GM23338 (cell line): ENCODE measurements around the gene FASTKD3. TPM values are rescaled to one million over a fixed set of nuclear protein-coding genes. Genes with fewer than 3 reads are reported as not detected.

Experiments used
- ATAC-seq: fragments of 200-7000 bp; cut with Tn5 transposase; 3 replicates; pipeline ENCODE4 v1.9.1; 2020
- DNase-seq: peaks from one replicate; pipeline ENCODE4 v3.0.0-alpha.2; 2015; ENCODE audit warnings: low spot score
- H2AFZ ChIP-seq: fragments of 200-600 bp; sonication (generic); 2 replicates; pipeline ENCODE4 v1.8.0; 2016; ENCODE audit warnings: antibody characterized with exemption, mild to moderate bottlenecking, moderate library complexity
- H3F3A ChIP-seq: fragments of 200-600 bp; sonication (generic); replicated peaks from 2 replicates; pipeline ENCODE4 v1.8.0; 2017; ENCODE audit warnings: antibody characterized with exemption, mixed run types, low read depth
- H3K27ac ChIP-seq: fragments of 200-600 bp; sonication (generic); 2 replicates; pipeline ENCODE4 v1.6.1; 2016; ENCODE audit warnings: low read depth
- H3K27me3 ChIP-seq: fragments of 200-600 bp; sonication (generic); 2 replicates; pipeline ENCODE4 v1.8.0; 2016; ENCODE audit warnings: mild to moderate bottlenecking, mixed run types, moderate library complexity; ENCODE audit not compliant: insufficient read depth
- H3K36me3 ChIP-seq: fragments of 200-600 bp; sonication (generic); 2 replicates; pipeline ENCODE4 v1.8.0; 2016; ENCODE audit warnings: mild to moderate bottlenecking; ENCODE audit not compliant: insufficient read depth
- H3K4me1 ChIP-seq: fragments of 200-600 bp; sonication (generic); 2 replicates; pipeline ENCODE4 v1.8.0; 2016; ENCODE audit warnings: mild to moderate bottlenecking, moderate library complexity; ENCODE audit not compliant: insufficient read depth
- H3K4me2 ChIP-seq: fragments of 200-600 bp; sonication (generic); 2 replicates; pipeline ENCODE4 v1.7.1; 2017; ENCODE audit warnings: mixed run types
- H3K4me3 ChIP-seq: fragments of 200-600 bp; sonication (generic); 2 replicates; pipeline ENCODE4 v1.6.1; 2016; ENCODE audit warnings: mixed run types
- H3K79me2 ChIP-seq: fragments of 200-600 bp; sonication (generic); replicated peaks from 2 replicates; pipeline ENCODE4 v1.8.0; 2017; ENCODE audit warnings: mild to moderate bottlenecking; ENCODE audit not compliant: insufficient read depth
- H3K9me2 ChIP-seq: fragments of 200-600 bp; sonication (generic); 2 replicates; pipeline ENCODE4 v1.8.0; 2017; ENCODE audit not compliant: insufficient read depth
- H4K20me1 ChIP-seq: fragments of 200-600 bp; sonication (generic); replicated peaks from 2 replicates; pipeline ENCODE4 v1.8.0; 2017; ENCODE audit warnings: mild to moderate bottlenecking; ENCODE audit not compliant: insufficient read depth
- H3K27ac Mint-ChIP-seq: 2 replicates; pipeline ENCODE4 v1.8.0; 2020; ENCODE audit warnings: inconsistent platforms, mild to moderate bottlenecking, moderate library complexity, mixed read lengths
- H3K27me3 Mint-ChIP-seq: 3 replicates; pipeline ENCODE4 v1.8.0; 2022; ENCODE audit warnings: low read depth, mild to moderate bottlenecking, moderate library complexity, mixed read lengths, inconsistent platforms; ENCODE audit not compliant: insufficient read depth, poor library complexity
- H3K36me3 Mint-ChIP-seq: 3 replicates; pipeline ENCODE4 v1.8.0; 2021; ENCODE audit warnings: low read depth, mild to moderate bottlenecking, inconsistent platforms, moderate library complexity, mixed read lengths
- H3K4me1 Mint-ChIP-seq: 3 replicates; pipeline ENCODE4 v1.8.0; 2020; ENCODE audit warnings: mild to moderate bottlenecking, inconsistent platforms, mixed read lengths
- H3K4me3 Mint-ChIP-seq: 3 replicates; pipeline ENCODE4 v1.8.0; 2021; ENCODE audit warnings: moderate library complexity, mild to moderate bottlenecking, inconsistent platforms, mixed read lengths
- H3K9me3 Mint-ChIP-seq: 3 replicates; pipeline ENCODE4 v1.8.0; 2020; ENCODE audit warnings: moderate library complexity, mild to moderate bottlenecking, inconsistent platforms, mixed read lengths
- CREB1 ChIP-seq: fragments of 250-450 bp; sonication (Bioruptor Pico); IDR thresholded peaks from 2 replicates; pipeline ENCODE4 v1.5.0; 2020; ENCODE audit warnings: low read depth, mild to moderate bottlenecking, moderate library complexity
- ETS1 ChIP-seq: IDR thresholded peaks from 2 replicates; pipeline ENCODE4 v1.6.1; 2016; ENCODE audit warnings: antibody characterized with exemption
- EZH2 ChIP-seq: fragments of 200-600 bp; sonication (generic); IDR thresholded peaks from one replicate; pipeline ENCODE4 v1.8.0; 2017; ENCODE audit warnings: antibody characterized with exemption, mild to moderate bottlenecking, low read depth; ENCODE audit not compliant: unreplicated experiment
- EZH2phosphoT487 ChIP-seq: fragments of 200-600 bp; sonication (generic); IDR thresholded peaks from one replicate; pipeline ENCODE4 v1.8.1; 2018; ENCODE audit warnings: antibody characterized with exemption; ENCODE audit not compliant: unreplicated experiment
- JUNB ChIP-seq: IDR thresholded peaks from one replicate; pipeline ENCODE4 v1.6.1; 2016; ENCODE audit warnings: antibody characterized with exemption; ENCODE audit not compliant: unreplicated experiment
- NANOG ChIP-seq: IDR thresholded peaks from 2 replicates; pipeline ENCODE4 v1.6.1; 2016; ENCODE audit warnings: antibody characterized with exemption, borderline replicate concordance
- POLR2AphosphoS5 ChIP-seq: IDR thresholded peaks from 2 replicates; pipeline ENCODE4 v1.6.1; 2016; ENCODE audit warnings: antibody characterized with exemption, low read depth
- STAT1 ChIP-seq: IDR thresholded peaks from one replicate; pipeline ENCODE4 v1.6.1; 2016; ENCODE audit warnings: antibody characterized with exemption; ENCODE audit not compliant: unreplicated experiment
- ZNF114 ChIP-seq: fragments of 250-450 bp; sonication (Bioruptor Pico); IDR thresholded peaks from 2 replicates; pipeline ENCODE4 v1.5.0; 2020; ENCODE audit warnings: mild to moderate bottlenecking, moderate library complexity
- ZNF331 ChIP-seq: fragments of 250-450 bp; sonication (Bioruptor Pico); IDR thresholded peaks from 2 replicates; pipeline ENCODE4 v1.5.0; 2020; ENCODE audit warnings: low read depth, mild to moderate bottlenecking, moderate library complexity
- polyA plus RNA-seq: library from polyadenylated mRNA; unstranded; fragments of >200 nt; fragmentation: Nextera tagmentation; extraction: Ambion mirVana; gene quantifications from 2 replicates; pipeline ENCODE4 v1.2.1, GENCODE V29; 2016
- total RNA-seq: library from RNA; depleted of rRNA; stranded (reverse); fragments of >200 nt; shearing (Covaris generic); gene quantifications from 2 replicates; pipeline ENCODE4 v1.2.3, GENCODE V29; 2014
- TF ChIP-seq, protein P1 (sequence below): IDR thresholded peaks from one replicate; pipeline ENCODE4 v1.6.1; 2018; ENCODE audit warnings: antibody characterized with exemption; ENCODE audit not compliant: unreplicated experiment
- TF ChIP-seq, protein P2 (sequence below): fragments of 250-450 bp; sonication (Bioruptor Pico); IDR thresholded peaks from 2 replicates; pipeline ENCODE4 v1.5.0; 2020; ENCODE audit warnings: mild to moderate bottlenecking, moderate library complexity
- TF ChIP-seq, protein P3 (sequence below), 2 experiments: fragments of 200-600 bp in 1 of 2; sonication (generic) in 1 of 2; conservative IDR thresholded peaks; 2 replicates each; pipeline versions ENCODE4 v1.5.1 to v1.6.1; 2016 to 2017; ENCODE audit warnings: antibody characterized with exemption in 2 of 2, low read depth in 2 of 2, mild to moderate bottlenecking in 2 of 2, moderate library complexity in 1 of 2

The FASTKD3 gene
- total and polyA plus RNA-seq, 2 experiments from 2014 or later: 10.8 to 13.5 TPM

GRCh38 chr5:7814816-7815215, 54.0 kb downstream of the FASTKD3 start:
- Histone ChIP-seq H3K36me3 (peaks cover 13% of the 10 kb centered on the region; the same call in 1 of the 2 replicates), H3K79me2 (no peaks in the 10 kb centered on the region), H3K4me1 (peaks cover 16% of the 10 kb centered on the region), H3K9me2 (no peaks in the 10 kb centered on the region), H3K27ac (peak overlapping the region; percentile 81), H3F3A (no peaks in the 10 kb centered on the region), H4K20me1 (0 out of 2 replicates have a peak, but pooled peaks cover 5% of the 10 kb centered on the region), H3K4me3 (no peak overlapping the region), H3K4me2 (0 out of 2 replicates have a peak overlapping the region, but pooled peaks have one; percentile 29), H2AFZ (no peak overlapping the region), H3K27me3 (no peaks in the 10 kb centered on the region)
- no peaks in the 10 kb centered on the region; the same call in 2 of the 3 replicates for H3K9me3 Mint-ChIP-seq
- TF ChIP-seq, protein P1, sequence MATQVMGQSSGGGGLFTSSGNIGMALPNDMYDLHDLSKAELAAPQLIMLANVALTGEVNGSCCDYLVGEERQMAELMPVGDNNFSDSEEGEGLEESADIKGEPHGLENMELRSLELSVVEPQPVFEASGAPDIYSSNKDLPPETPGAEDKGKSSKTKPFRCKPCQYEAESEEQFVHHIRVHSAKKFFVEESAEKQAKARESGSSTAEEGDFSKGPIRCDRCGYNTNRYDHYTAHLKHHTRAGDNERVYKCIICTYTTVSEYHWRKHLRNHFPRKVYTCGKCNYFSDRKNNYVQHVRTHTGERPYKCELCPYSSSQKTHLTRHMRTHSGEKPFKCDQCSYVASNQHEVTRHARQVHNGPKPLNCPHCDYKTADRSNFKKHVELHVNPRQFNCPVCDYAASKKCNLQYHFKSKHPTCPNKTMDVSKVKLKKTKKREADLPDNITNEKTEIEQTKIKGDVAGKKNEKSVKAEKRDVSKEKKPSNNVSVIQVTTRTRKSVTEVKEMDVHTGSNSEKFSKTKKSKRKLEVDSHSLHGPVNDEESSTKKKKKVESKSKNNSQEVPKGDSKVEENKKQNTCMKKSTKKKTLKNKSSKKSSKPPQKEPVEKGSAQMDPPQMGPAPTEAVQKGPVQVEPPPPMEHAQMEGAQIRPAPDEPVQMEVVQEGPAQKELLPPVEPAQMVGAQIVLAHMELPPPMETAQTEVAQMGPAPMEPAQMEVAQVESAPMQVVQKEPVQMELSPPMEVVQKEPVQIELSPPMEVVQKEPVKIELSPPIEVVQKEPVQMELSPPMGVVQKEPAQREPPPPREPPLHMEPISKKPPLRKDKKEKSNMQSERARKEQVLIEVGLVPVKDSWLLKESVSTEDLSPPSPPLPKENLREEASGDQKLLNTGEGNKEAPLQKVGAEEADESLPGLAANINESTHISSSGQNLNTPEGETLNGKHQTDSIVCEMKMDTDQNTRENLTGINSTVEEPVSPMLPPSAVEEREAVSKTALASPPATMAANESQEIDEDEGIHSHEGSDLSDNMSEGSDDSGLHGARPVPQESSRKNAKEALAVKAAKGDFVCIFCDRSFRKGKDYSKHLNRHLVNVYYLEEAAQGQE: no peak
- TF ChIP-seq ETS1 (no peak), EZH2phosphoT487 (no peak), NANOG (no peak), POLR2AphosphoS5 (no peak), STAT1 (no peak), ZNF331 (CRISPR knock-in tag) (no peak), CREB1 (CRISPR knock-in tag) (no peak), EZH2 (no peak), JUNB (no peak), ZNF114 (CRISPR knock-in tag) (no peak)
- TF ChIP-seq, protein P2, sequence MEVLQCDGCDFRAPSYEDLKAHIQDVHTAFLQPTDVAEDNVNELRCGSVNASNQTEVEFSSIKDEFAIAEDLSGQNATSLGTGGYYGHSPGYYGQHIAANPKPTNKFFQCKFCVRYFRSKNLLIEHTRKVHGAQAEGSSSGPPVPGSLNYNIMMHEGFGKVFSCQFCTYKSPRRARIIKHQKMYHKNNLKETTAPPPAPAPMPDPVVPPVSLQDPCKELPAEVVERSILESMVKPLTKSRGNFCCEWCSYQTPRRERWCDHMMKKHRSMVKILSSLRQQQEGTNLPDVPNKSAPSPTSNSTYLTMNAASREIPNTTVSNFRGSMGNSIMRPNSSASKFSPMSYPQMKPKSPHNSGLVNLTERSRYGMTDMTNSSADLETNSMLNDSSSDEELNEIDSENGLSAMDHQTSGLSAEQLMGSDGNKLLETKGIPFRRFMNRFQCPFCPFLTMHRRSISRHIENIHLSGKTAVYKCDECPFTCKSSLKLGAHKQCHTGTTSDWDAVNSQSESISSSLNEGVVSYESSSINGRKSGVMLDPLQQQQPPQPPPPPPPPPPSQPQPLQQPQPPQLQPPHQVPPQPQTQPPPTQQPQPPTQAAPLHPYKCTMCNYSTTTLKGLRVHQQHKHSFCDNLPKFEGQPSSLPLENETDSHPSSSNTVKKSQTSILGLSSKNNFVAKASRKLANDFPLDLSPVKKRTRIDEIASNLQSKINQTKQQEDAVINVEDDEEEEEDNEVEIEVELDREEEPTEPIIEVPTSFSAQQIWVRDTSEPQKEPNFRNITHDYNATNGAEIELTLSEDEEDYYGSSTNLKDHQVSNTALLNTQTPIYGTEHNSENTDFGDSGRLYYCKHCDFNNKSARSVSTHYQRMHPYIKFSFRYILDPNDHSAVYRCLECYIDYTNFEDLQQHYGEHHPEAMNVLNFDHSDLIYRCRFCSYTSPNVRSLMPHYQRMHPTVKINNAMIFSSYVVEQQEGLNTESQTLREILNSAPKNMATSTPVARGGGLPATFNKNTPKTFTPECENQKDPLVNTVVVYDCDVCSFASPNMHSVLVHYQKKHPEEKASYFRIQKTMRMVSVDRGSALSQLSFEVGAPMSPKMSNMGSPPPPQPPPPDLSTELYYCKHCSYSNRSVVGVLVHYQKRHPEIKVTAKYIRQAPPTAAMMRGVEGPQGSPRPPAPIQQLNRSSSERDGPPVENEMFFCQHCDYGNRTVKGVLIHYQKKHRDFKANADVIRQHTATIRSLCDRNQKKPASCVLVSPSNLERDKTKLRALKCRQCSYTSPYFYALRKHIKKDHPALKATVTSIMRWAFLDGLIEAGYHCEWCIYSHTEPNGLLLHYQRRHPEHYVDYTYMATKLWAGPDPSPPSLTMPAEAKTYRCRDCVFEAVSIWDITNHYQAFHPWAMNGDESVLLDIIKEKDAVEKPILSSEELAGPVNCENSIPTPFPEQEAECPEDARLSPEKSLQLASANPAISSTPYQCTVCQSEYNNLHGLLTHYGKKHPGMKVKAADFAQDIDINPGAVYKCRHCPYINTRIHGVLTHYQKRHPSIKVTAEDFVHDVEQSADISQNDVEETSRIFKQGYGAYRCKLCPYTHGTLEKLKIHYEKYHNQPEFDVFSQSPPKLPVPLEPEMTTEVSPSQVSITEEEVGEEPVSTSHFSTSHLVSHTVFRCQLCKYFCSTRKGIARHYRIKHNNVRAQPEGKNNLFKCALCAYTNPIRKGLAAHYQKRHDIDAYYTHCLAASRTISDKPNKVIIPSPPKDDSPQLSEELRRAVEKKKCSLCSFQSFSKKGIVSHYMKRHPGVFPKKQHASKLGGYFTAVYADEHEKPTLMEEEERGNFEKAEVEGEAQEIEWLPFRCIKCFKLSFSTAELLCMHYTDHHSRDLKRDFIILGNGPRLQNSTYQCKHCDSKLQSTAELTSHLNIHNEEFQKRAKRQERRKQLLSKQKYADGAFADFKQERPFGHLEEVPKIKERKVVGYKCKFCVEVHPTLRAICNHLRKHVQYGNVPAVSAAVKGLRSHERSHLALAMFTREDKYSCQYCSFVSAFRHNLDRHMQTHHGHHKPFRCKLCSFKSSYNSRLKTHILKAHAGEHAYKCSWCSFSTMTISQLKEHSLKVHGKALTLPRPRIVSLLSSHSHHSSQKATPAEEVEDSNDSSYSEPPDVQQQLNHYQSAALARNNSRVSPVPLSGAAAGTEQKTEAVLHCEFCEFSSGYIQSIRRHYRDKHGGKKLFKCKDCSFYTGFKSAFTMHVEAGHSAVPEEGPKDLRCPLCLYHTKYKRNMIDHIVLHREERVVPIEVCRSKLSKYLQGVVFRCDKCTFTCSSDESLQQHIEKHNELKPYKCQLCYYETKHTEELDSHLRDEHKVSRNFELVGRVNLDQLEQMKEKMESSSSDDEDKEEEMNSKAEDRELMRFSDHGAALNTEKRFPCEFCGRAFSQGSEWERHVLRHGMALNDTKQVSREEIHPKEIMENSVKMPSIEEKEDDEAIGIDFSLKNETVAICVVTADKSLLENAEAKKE (CRISPR knock-in tag): no peak
- TF ChIP-seq, protein P3, sequence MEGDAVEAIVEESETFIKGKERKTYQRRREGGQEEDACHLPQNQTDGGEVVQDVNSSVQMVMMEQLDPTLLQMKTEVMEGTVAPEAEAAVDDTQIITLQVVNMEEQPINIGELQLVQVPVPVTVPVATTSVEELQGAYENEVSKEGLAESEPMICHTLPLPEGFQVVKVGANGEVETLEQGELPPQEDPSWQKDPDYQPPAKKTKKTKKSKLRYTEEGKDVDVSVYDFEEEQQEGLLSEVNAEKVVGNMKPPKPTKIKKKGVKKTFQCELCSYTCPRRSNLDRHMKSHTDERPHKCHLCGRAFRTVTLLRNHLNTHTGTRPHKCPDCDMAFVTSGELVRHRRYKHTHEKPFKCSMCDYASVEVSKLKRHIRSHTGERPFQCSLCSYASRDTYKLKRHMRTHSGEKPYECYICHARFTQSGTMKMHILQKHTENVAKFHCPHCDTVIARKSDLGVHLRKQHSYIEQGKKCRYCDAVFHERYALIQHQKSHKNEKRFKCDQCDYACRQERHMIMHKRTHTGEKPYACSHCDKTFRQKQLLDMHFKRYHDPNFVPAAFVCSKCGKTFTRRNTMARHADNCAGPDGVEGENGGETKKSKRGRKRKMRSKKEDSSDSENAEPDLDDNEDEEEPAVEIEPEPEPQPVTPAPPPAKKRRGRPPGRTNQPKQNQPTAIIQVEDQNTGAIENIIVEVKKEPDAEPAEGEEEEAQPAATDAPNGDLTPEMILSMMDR (conservative IDR thresholded peaks at IDR 0.05; ENCODE audit: low read depth in 2 of 2): no peak
- peaks cover 20% of the 10 kb centered on the region for H3K36me3 Mint-ChIP-seq
- peak overlapping the region; percentile 15; the same call in 1 of the 2 replicates for H3K27ac Mint-ChIP-seq
- ATAC-seq (no peak), DNase-seq (no peak)
- no peaks in the 10 kb centered on the region for H3K27me3 Mint-ChIP-seq
- no peak overlapping the region for H3K4me3 Mint-ChIP-seq
- peaks cover 25% of the 10 kb centered on the region for H3K4me1 Mint-ChIP-seq
